Astrocyte of the spinal cord (primary cell): ENCODE results near the gene SPOCD1.

Experiments
- DNase-seq: peaks from one replicate; pipeline ENCODE4 v3.0.0; 2011; ENCODE audit warnings: low read depth, low spot score
- H3K4me3 ChIP-seq: 2 replicates; pipeline ENCODE4 v1.5.1; 2011; ENCODE audit warnings: low read depth, mild to moderate bottlenecking, low read length, moderate library complexity
- in situ Hi-C: cut with HindIII; loops from 2 replicates; pipeline ENCODE4 v1.10.0; 2017; ENCODE audit warnings: low sequenced_read_pairs
- TF ChIP-seq, protein P1 (sequence below): IDR thresholded peaks from 2 replicates; pipeline ENCODE4 v1.5.1; 2012; ENCODE audit warnings: low read depth, mild to moderate bottlenecking, low read length, inconsistent platforms

The SPOCD1 gene

GRCh38 chr1:31764312-31765040 lies 51.3 kb downstream of the SPOCD1 start, which contains the start of gene ADGRB2:
TSS of gene ADGRB2 (minus strand) at chr1:31764340. CDS start at chr1:31757221, 7,119 bp downstream.
- in situ Hi-C loops: no loop called here

GRCh38 chr1:31763671-31764311 lies 52.0 kb downstream of the SPOCD1 start:
- H3K4me3 ChIP-seq: peak overlapping the region; percentile 37
- TF ChIP-seq, protein P1, sequence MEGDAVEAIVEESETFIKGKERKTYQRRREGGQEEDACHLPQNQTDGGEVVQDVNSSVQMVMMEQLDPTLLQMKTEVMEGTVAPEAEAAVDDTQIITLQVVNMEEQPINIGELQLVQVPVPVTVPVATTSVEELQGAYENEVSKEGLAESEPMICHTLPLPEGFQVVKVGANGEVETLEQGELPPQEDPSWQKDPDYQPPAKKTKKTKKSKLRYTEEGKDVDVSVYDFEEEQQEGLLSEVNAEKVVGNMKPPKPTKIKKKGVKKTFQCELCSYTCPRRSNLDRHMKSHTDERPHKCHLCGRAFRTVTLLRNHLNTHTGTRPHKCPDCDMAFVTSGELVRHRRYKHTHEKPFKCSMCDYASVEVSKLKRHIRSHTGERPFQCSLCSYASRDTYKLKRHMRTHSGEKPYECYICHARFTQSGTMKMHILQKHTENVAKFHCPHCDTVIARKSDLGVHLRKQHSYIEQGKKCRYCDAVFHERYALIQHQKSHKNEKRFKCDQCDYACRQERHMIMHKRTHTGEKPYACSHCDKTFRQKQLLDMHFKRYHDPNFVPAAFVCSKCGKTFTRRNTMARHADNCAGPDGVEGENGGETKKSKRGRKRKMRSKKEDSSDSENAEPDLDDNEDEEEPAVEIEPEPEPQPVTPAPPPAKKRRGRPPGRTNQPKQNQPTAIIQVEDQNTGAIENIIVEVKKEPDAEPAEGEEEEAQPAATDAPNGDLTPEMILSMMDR: no peak
- in situ Hi-C loops: no loop called here
- DNase-seq: no peak

More at GRCh38 chr1:31764312-31765040, 51.3 kb downstream of the SPOCD1 start, which contains the start of gene ADGRB2:
- TF ChIP-seq, protein P1: peak; percentile 7
- peak within 1 kb of the TSS; percentile 37 for H3K4me3 ChIP-seq
- DNase-seq: no peak

DNA sequence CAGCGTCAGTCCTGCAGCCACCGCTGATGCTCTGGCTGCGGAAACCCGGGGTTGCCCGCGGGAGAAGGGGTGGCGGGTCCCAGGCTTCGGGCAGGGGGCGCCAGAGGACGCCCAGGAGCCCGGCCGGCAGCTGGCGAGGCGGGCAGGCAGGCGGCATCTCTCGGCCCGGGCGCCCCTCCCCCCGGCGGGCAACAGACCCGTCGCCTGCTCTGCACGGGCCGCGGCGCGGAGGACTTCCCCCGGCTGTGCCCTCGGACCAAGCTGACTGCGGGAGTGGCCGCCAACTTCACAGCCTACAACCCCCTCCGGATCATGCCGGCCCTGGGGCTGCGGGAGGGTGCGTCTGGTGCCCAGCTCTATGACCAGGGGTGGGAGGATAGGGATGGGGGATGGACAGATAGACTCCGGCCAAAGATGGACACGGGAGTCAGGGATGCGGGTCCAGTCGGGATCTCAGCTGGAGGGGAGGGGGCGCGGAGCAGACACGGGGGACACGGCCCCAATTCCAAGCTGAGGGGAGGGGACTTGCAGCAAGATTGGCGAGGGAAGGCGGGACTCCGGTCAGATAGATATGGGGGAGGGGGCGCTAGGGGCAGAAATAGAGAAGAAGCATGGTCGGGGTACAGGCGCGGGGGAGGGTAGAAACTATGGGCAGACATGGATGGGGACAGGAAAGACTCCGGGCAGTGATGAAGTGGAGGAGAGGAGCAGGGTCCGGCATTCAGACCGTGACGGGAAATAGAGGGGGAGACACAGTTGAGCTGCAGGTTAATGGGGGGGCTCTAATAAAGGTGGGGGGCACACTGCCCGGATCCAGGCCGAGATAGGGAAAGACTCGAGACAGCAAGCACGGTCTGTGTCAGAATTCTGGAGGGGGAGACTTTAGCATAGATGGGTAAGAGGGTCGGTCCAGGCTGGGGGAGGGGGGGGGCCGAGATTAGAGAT lies 52.8 kb downstream of the SPOCD1 start:
- H3K4me3 ChIP-seq: peak overlapping the region; percentile 37
- DNase-seq: peak; percentile 48
- TF ChIP-seq, protein P1: peak; percentile 64
- in situ Hi-C loops: no loop called here

GRCh38 chr1:31762323-31762722 lies 53.5 kb downstream of the SPOCD1 start:
- TF ChIP-seq, protein P1: no peak
- in situ Hi-C loops: no loop called here
- no peak overlapping the region for H3K4me3 ChIP-seq
- no peak for DNase-seq

DNA sequence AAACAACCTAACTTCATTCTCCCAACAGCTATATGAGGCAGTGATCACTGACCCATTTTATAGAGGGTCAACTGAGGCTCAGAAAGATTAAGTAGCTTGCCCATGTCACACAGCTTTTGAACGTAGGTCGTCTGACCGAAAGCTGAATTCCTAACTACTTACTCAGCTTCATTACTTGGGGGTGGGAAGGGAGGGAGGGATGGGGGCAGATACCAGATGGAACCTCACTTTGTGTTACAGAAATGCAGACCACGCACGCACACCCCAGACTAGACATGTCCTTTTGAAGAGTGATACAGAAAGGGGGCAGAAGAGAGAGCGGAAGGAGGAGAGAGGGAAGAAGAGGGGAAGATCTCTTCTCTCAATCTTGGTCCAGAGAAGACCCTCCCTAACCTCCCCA lies 53.9 kb downstream of the SPOCD1 start:
- no peak overlapping the region for H3K4me3 ChIP-seq
- peak; percentile 52 for DNase-seq
- TF ChIP-seq, protein P1: peak; percentile 1
- in situ Hi-C loops: no loop called here
